OCI-LY7 (cell line): ENCODE results near the gene OTOG. TPM values are rescaled to one million over a fixed set of nuclear protein-coding genes. Genes with fewer than 3 reads are reported as not detected.

Source experiments
- BruUV-seq: library from RNA; stranded (reverse); fragments of 400-500 nt; replicated peaks from 2 replicates; lab custom pipeline; 2021; lab: Mats Ljungman, UMichigan
- CTCF ChIA-PET: fragments of 300-600 bp; sonication (Branson Sonifier 250); formaldehyde crosslinking; loops from one replicate; lab custom pipeline; 2022; ENCODE audit warnings: antibody characterized with exemption; ENCODE audit not compliant: unreplicated experiment; lab: Charles Lee
- POLR2A ChIA-PET: fragments of 300-600 bp; sonication (Branson Sonifier 250); formaldehyde crosslinking; loops from one replicate; lab custom pipeline; 2022; ENCODE audit warnings: antibody characterized with exemption; lab: Charles Lee
- DNase-seq: peaks from one replicate; pipeline ENCODE4 v3.0.0-alpha.2; 2015; ENCODE audit warnings: low spot score
- H2AFZ ChIP-seq: fragments of 200-600 bp; sonication (generic), shearing (Covaris generic); 2 replicates; pipeline ENCODE4 v1.6.1; 2014; ENCODE audit warnings: mild to moderate bottlenecking, antibody characterized with exemption, low read length, moderate library complexity
- H3K27ac ChIP-seq: fragments of 200-600 bp; sonication (generic); 2 replicates; pipeline ENCODE4 v1.5.1; 2014; ENCODE audit warnings: mixed run types, low read depth, mild to moderate bottlenecking, moderate library complexity, low read length, inconsistent platforms; ENCODE audit not compliant: poor library complexity, severe bottlenecking
- H3K36me3 ChIP-seq: fragments of 200-600 bp; sonication (generic); 2 replicates; pipeline ENCODE4 v1.6.1; 2014; ENCODE audit warnings: mild to moderate bottlenecking, antibody characterized with exemption, low read length, moderate library complexity, mixed read lengths; ENCODE audit not compliant: insufficient read depth
- H3K4me1 ChIP-seq: fragments of 200-600 bp; sonication (generic); 2 replicates; pipeline ENCODE4 v1.5.1; 2014; ENCODE audit warnings: mild to moderate bottlenecking, low read length; ENCODE audit not compliant: insufficient read depth, poor library complexity, severe bottlenecking
- H3K4me2 ChIP-seq: fragments of 200-600 bp; sonication (generic); 2 replicates; pipeline ENCODE4 v1.6.1; 2014; ENCODE audit warnings: mild to moderate bottlenecking, low read length
- H3K4me3 ChIP-seq: fragments of 200-600 bp; sonication (generic); 2 replicates; pipeline ENCODE4 v1.5.1; 2014; ENCODE audit warnings: mild to moderate bottlenecking, low read depth, low read length; ENCODE audit not compliant: poor library complexity, severe bottlenecking
- H3K79me2 ChIP-seq: fragments of 200-600 bp; sonication (generic); 2 replicates; pipeline ENCODE4 v1.6.1; 2016; ENCODE audit warnings: low read depth, mild to moderate bottlenecking, low read length, moderate library complexity, mixed read lengths; ENCODE audit not compliant: insufficient read depth
- H3K9me2 ChIP-seq: fragments of 200-600 bp; sonication (generic); 2 replicates; pipeline ENCODE4 v1.6.1; 2016; ENCODE audit warnings: mild to moderate bottlenecking, low read length, mixed read lengths; ENCODE audit not compliant: insufficient read depth
- H3K9me3 ChIP-seq: fragments of 200-600 bp; sonication (generic); 2 replicates; pipeline ENCODE4 v1.6.1; 2014; ENCODE audit warnings: mild to moderate bottlenecking, mixed run types, low read length, mixed read lengths
- H4K20me1 ChIP-seq: fragments of 200-600 bp; sonication (generic); 2 replicates; pipeline ENCODE4 v1.6.1; 2014; ENCODE audit warnings: mild to moderate bottlenecking, antibody characterized with exemption, low read length, moderate library complexity, mixed read lengths; ENCODE audit not compliant: insufficient read depth
- CTCF ChIP-seq: fragments of 200-600 bp; sonication (generic); conservative IDR thresholded peaks from 2 replicates; pipeline ENCODE4 v1.5.1; 2014; ENCODE audit warnings: mild to moderate bottlenecking, antibody characterized with exemption, low read length, moderate library complexity, mixed read lengths
- EZH2phosphoT487 ChIP-seq: fragments of 200-600 bp; sonication (generic); IDR thresholded peaks from 2 replicates; pipeline ENCODE4 v1.6.1; 2018; ENCODE audit warnings: low read depth, borderline replicate concordance, mild to moderate bottlenecking, mixed run types, antibody characterized with exemption, low read length, moderate library complexity, mixed read lengths
- intact Hi-C: fragments of 100-400 bp; cut with micrococcal nuclease; formaldehyde crosslinking; loops from one replicate; pipeline ENCODE4 v1.10.0; 2022; ENCODE audit not compliant: unreplicated experiment
- total RNA-seq, 2 experiments: library from RNA; depleted of rRNA in 1 of 2; stranded (reverse); fragments of >200 nt in 1 of 2; shearing (Covaris generic) in 1 of 2; gene quantifications; 2 replicates each; pipeline ENCODE4 v1.2.3, GENCODE V29; 2014 to 2022

Gene OTOG
- total RNA-seq, 2 experiments from 2014 or later, result not detected

- Histone ChIP-seq H3K27ac (no peak overlapping the region), H2AFZ (no peak overlapping the region)
Observed at GRCh38 chr11:17682848-17683247, 135.8 kb downstream of the OTOG start.

DNA sequence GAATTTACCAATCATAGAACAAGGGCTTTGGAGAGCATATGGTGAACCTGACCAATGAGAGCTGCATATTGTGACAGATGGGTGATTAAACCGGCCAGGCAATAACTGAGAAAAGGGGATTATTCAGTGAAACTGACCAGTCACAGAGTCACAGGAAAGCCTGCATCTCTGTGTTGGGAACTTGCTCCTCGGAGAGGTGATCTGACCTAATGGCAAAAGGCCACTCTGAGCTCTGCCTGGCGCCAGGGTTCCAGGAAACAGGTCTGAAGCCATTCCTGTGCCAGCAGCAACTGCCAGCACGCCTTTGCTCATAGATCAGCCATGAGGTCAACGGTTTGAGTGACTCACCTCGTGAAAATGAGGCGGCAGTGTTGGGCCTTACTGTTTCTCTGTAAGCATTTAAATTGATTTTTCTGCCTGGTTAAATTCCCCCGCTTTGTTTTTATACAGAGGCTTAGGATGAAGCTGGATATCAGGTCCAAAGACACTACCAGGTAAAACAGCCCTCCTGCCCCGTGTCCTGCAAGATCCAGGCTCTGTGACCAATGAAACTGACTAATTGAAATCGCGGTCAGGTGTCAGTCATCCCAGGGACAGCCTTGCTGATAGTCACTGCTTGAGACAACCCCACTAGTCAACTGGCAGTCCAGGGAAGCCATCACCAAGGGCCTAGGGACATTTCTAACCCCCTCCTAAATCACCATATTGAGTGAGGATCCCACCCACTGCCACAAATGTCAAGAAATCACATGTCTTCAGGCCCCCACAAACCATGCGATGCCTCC is 136.5 kb downstream of the OTOG start:
- CTCF ChIA-PET, result no interaction called here
- POLR2A ChIA-PET, result no interaction called here
- H2AFZ ChIP-seq, result no peak overlapping the region

More at GRCh38 chr11:17682848-17683247, 135.8 kb downstream of the OTOG start:
- DNase-seq, result no peak
- no peaks in the 10 kb centered on the region for H3K4me1 ChIP-seq
- BruUV-seq, result no TSS peak
- H4K20me1 ChIP-seq, result no peaks in the 10 kb centered on the region
- intact Hi-C loops, result no loop called here
- no peak overlapping the region for H3K4me2 ChIP-seq
- ChIA-PET POLR2A (no interaction called here), CTCF (no interaction called here)
- no peaks in the 10 kb centered on the region for H3K79me2 ChIP-seq
- H3K4me3 ChIP-seq, result no peak overlapping the region
- no peaks in the 10 kb centered on the region for H3K9me3 ChIP-seq
- no peak for TF ChIP-seq CTCF
- TF ChIP-seq EZH2phosphoT487, result no peak
- H3K9me2 ChIP-seq, result no peaks in the 10 kb centered on the region
- no peaks in the 10 kb centered on the region for H3K36me3 ChIP-seq

More for the DNA sequence above, 136.5 kb downstream of the OTOG start:
- H3K27ac ChIP-seq, result no peak overlapping the region
- H3K79me2 ChIP-seq, result no peaks in the 10 kb centered on the region
- DNase-seq, result no peak
- no TSS peak for BruUV-seq
- H3K4me2 ChIP-seq, result no peak overlapping the region
- no peaks in the 10 kb centered on the region for H3K36me3 ChIP-seq
- no peak for TF ChIP-seq CTCF
- TF ChIP-seq EZH2phosphoT487, result no peak
- intact Hi-C loops, result no loop called here
- H4K20me1 ChIP-seq, result no peaks in the 10 kb centered on the region
- H3K4me3 ChIP-seq, result no peak overlapping the region
- H3K4me1 ChIP-seq, result no peaks in the 10 kb centered on the region
- H3K9me3 ChIP-seq, result no peaks in the 10 kb centered on the region
- no peaks in the 10 kb centered on the region for H3K9me2 ChIP-seq
